Measurements from ENCODE around the gene FSD1L.
A peak's percentile ranks its signal among the peaks of the same experiment; 100 is the strongest.
"Not testable (repeated sequence)": the region's sequence is repeated elsewhere in the genome, so short reads cannot be mapped to it uniquely, and the experiment has no call there.

Gene FSD1L

GRCh38 chr9:105520992-105521391 lies 73.2 kb downstream of the FSD1L start:
- H3K9me3 ChIP-seq (ENCODE audit: low read length); H3K27ac ChIP-seq (ENCODE audit: low read depth, low read length); H3K9ac ChIP-seq (ENCODE audit: low read length); H3K4me3 ChIP-seq (ENCODE audit: low read depth in 1 of 2, low read length in 2 of 2); H3K27me3 ChIP-seq (ENCODE audit: control insufficient read depth in 1 of 2, insufficient read depth in 2 of 2, low read length in 2 of 2); H3K36me3 ChIP-seq (ENCODE audit: insufficient read depth, low read length); H3K4me1 ChIP-seq (ENCODE audit: insufficient read depth, low read length): not testable (repeated sequence)

- not testable (repeated sequence) for H3K27me3 ChIP-seq (ENCODE audit: control insufficient read depth in 1 of 2, insufficient read depth in 2 of 2, low read length in 2 of 2); H3K4me1 ChIP-seq (ENCODE audit: insufficient read depth, low read length); H3K9me3 ChIP-seq (ENCODE audit: low read length); H3K36me3 ChIP-seq (ENCODE audit: insufficient read depth, low read length); H3K4me3 ChIP-seq (ENCODE audit: low read depth in 1 of 2, low read length in 2 of 2); H3K27ac ChIP-seq (ENCODE audit: low read depth, low read length); H3K9ac ChIP-seq (ENCODE audit: low read length)
Measured at GRCh38 chr9:105522618-105523385, 75.0 kb downstream of the FSD1L start.

GRCh38 chr9:105531530-105531929 lies 83.7 kb downstream of the FSD1L start:
- H3K27me3 ChIP-seq (ENCODE audit: control insufficient read depth in 1 of 2, insufficient read depth in 2 of 2, low read length in 2 of 2): no peaks in the 10 kb centered on the region
- H3K9ac ChIP-seq (ENCODE audit: low read length): no peak overlapping the region
- no peaks in the 10 kb centered on the region for H3K4me1 ChIP-seq (ENCODE audit: insufficient read depth, low read length)
- H3K9me3 ChIP-seq (ENCODE audit: low read length): no peaks in the 10 kb centered on the region
- H3K27ac ChIP-seq (ENCODE audit: low read depth, low read length): no peak overlapping the region
- H3K4me3 ChIP-seq (ENCODE audit: low read depth in 1 of 2, low read length in 2 of 2): no peak overlapping the region
- H3K36me3 ChIP-seq (ENCODE audit: insufficient read depth, low read length): peaks cover 3% of the 10 kb centered on the region

GRCh38 chr9:105535920-105536668 lies 88.3 kb downstream of the FSD1L start:
- Histone ChIP-seq H3K36me3 (ENCODE audit: insufficient read depth, low read length) (peaks cover 3% of the 10 kb centered on the region), H3K27me3 (ENCODE audit: control insufficient read depth in 1 of 2, insufficient read depth in 2 of 2, low read length in 2 of 2) (no peaks in the 10 kb centered on the region), H3K4me1 (ENCODE audit: insufficient read depth, low read length) (no peaks in the 10 kb centered on the region), H3K27ac (ENCODE audit: low read depth, low read length) (no peak overlapping the region), H3K9me3 (ENCODE audit: low read length) (no peaks in the 10 kb centered on the region), H3K4me3 (ENCODE audit: low read depth in 1 of 2, low read length in 2 of 2) (no peak overlapping the region), H3K9ac (ENCODE audit: low read length) (no peak overlapping the region)

- no peak overlapping the region for H3K4me3 ChIP-seq (ENCODE audit: low read depth in 1 of 2, low read length in 2 of 2)
- H3K27ac ChIP-seq (ENCODE audit: low read depth, low read length): no peak overlapping the region
- no peak overlapping the region for H3K9ac ChIP-seq (ENCODE audit: low read length)
- H3K36me3 ChIP-seq (ENCODE audit: insufficient read depth, low read length): peaks cover 3% of the 10 kb centered on the region
- H3K27me3 ChIP-seq (ENCODE audit: control insufficient read depth in 1 of 2, insufficient read depth in 2 of 2, low read length in 2 of 2): no peaks in the 10 kb centered on the region
- H3K9me3 ChIP-seq (ENCODE audit: low read length): no peaks in the 10 kb centered on the region
- no peaks in the 10 kb centered on the region for H3K4me1 ChIP-seq (ENCODE audit: insufficient read depth, low read length)
Measured at GRCh38 chr9:105539452-105539851, 91.6 kb downstream of the FSD1L start.

GRCh38 chr9:105541838-105542237 lies 94.0 kb downstream of the FSD1L start:
- Histone ChIP-seq H3K36me3 (ENCODE audit: insufficient read depth, low read length) (no peaks in the 10 kb centered on the region), H3K4me3 (ENCODE audit: low read depth in 1 of 2, low read length in 2 of 2) (no peak overlapping the region), H3K27me3 (ENCODE audit: control insufficient read depth in 1 of 2, insufficient read depth in 2 of 2, low read length in 2 of 2) (no peaks in the 10 kb centered on the region)

GRCh38 chr9:105554042-105554441 lies 106.2 kb downstream of the FSD1L start:
- peaks cover 6% of the 10 kb centered on the region for H3K4me1 ChIP-seq (ENCODE audit: insufficient read depth, low read length)
- H3K36me3 ChIP-seq (ENCODE audit: insufficient read depth, low read length): no peaks in the 10 kb centered on the region
- H3K27me3 ChIP-seq (ENCODE audit: control insufficient read depth in 1 of 2, insufficient read depth in 2 of 2, low read length in 2 of 2): no peaks in the 10 kb centered on the region
- no peaks in the 10 kb centered on the region for H3K9me3 ChIP-seq (ENCODE audit: low read length)
- H3K27ac ChIP-seq (ENCODE audit: low read depth, low read length): no peak overlapping the region
- H3K4me3 ChIP-seq (ENCODE audit: low read depth in 1 of 2, low read length in 2 of 2): no peak overlapping the region
- H3K9ac ChIP-seq (ENCODE audit: low read length): no peak overlapping the region

More at GRCh38 chr9:105541838-105542237, 94.0 kb downstream of the FSD1L start:
- Histone ChIP-seq H3K27ac (ENCODE audit: low read depth, low read length) (no peak overlapping the region), H3K9me3 (ENCODE audit: low read length) (no peaks in the 10 kb centered on the region), H3K4me1 (ENCODE audit: insufficient read depth, low read length) (no peaks in the 10 kb centered on the region), H3K9ac (ENCODE audit: low read length) (no peak overlapping the region)

- Histone ChIP-seq H3K4me3 (ENCODE audit: low read depth in 1 of 2, low read length in 2 of 2) (peak within 1 kb of the TSS; percentile 86 to 97), H3K36me3 (ENCODE audit: insufficient read depth, low read length) (peaks cover 3% of the 10 kb centered on the region), H3K9me3 (ENCODE audit: low read length) (no peaks in the 10 kb centered on the region), H3K4me1 (ENCODE audit: insufficient read depth, low read length) (peaks cover 7% of the 10 kb centered on the region), H3K27me3 (ENCODE audit: control insufficient read depth in 1 of 2, insufficient read depth in 2 of 2, low read length in 2 of 2) (no peaks in the 10 kb centered on the region), H3K27ac (ENCODE audit: low read depth, low read length) (peak within 1 kb of the TSS; percentile 71), H3K9ac (ENCODE audit: low read length) (peak within 1 kb of the TSS; percentile 49)
Measured at GRCh38 chr9:105557804-105558610, 110.2 kb downstream of the FSD1L start, which contains the start of gene FKTN. TSS of gene FKTN (plus strand) at chr9:105558131. CDS start at chr9:105575033, 16,902 bp downstream.

GRCh38 chr9:105572455-105572854 lies 124.6 kb downstream of the FSD1L start:
- Histone ChIP-seq H3K27me3 (ENCODE audit: control insufficient read depth in 1 of 2, insufficient read depth in 2 of 2, low read length in 2 of 2) (no peaks in the 10 kb centered on the region), H3K4me3 (ENCODE audit: low read depth in 1 of 2, low read length in 2 of 2) (no peak overlapping the region), H3K4me1 (ENCODE audit: insufficient read depth, low read length) (no peaks in the 10 kb centered on the region), H3K9me3 (ENCODE audit: low read length) (no peaks in the 10 kb centered on the region), H3K9ac (ENCODE audit: low read length) (no peak overlapping the region), H3K27ac (ENCODE audit: low read depth, low read length) (no peak overlapping the region), H3K36me3 (ENCODE audit: insufficient read depth, low read length) (no peaks in the 10 kb centered on the region)

- not testable (repeated sequence) for H3K9ac ChIP-seq (ENCODE audit: low read length); H3K4me1 ChIP-seq (ENCODE audit: insufficient read depth, low read length); H3K27me3 ChIP-seq (ENCODE audit: control insufficient read depth in 1 of 2, insufficient read depth in 2 of 2, low read length in 2 of 2); H3K27ac ChIP-seq (ENCODE audit: low read depth, low read length); H3K36me3 ChIP-seq (ENCODE audit: insufficient read depth, low read length); H3K4me3 ChIP-seq (ENCODE audit: low read depth in 1 of 2, low read length in 2 of 2); H3K9me3 ChIP-seq (ENCODE audit: low read length)
Measured at GRCh38 chr9:105579952-105580351, 132.1 kb downstream of the FSD1L start.

GRCh38 chr9:105581550-105581949 lies 133.7 kb downstream of the FSD1L start:
- H3K27me3 ChIP-seq (ENCODE audit: control insufficient read depth in 1 of 2, insufficient read depth in 2 of 2, low read length in 2 of 2); H3K4me1 ChIP-seq (ENCODE audit: insufficient read depth, low read length): not testable (repeated sequence)

More at GRCh38 chr9:105581550-105581949, 133.7 kb downstream of the FSD1L start:
- H3K36me3 ChIP-seq (ENCODE audit: insufficient read depth, low read length); H3K27ac ChIP-seq (ENCODE audit: low read depth, low read length); H3K9me3 ChIP-seq (ENCODE audit: low read length); H3K9ac ChIP-seq (ENCODE audit: low read length); H3K4me3 ChIP-seq (ENCODE audit: low read depth in 1 of 2, low read length in 2 of 2): not testable (repeated sequence)

Measured in muscle layer of colon (tissue), 2 donors.